Neural progenitor cell (in vitro differentiated cells): Measurements from ENCODE around the gene CD80. TPM values are rescaled to one million over a fixed set of nuclear protein-coding genes. Genes with fewer than 3 reads are reported as not detected.

Experiments
- DNase-seq: peaks from one replicate; pipeline ENCODE4 v3.0.0-alpha.2; 2016; ENCODE audit warnings: low spot score
- H2AFZ ChIP-seq: fragments of 200-600 bp; sonication (generic); replicated peaks from 2 replicates; pipeline ENCODE4 v1.6.1; 2016; ENCODE audit warnings: antibody characterized with exemption
- H3F3A ChIP-seq: fragments of 200-600 bp; sonication (generic); 2 replicates; pipeline ENCODE4 v1.6.1; 2016; ENCODE audit warnings: antibody characterized with exemption, low read depth
- H3K27ac ChIP-seq: fragments of 200-600 bp; sonication (generic); 2 replicates; pipeline ENCODE4 v1.5.1; 2016; ENCODE audit warnings: mild to moderate bottlenecking
- H3K27me3 ChIP-seq: fragments of 200-600 bp; sonication (generic); 2 replicates; pipeline ENCODE4 v1.6.1; 2016; ENCODE audit warnings: mild to moderate bottlenecking, moderate library complexity
- H3K36me3 ChIP-seq: fragments of 200-600 bp; sonication (generic); 2 replicates; pipeline ENCODE4 v1.5.1; 2016
- H3K4me1 ChIP-seq: fragments of 200-600 bp; sonication (generic); 2 replicates; pipeline ENCODE4 v1.6.1; 2016; ENCODE audit warnings: mixed run types
- H3K4me2 ChIP-seq: fragments of 200-600 bp; sonication (generic); 2 replicates; pipeline ENCODE4 v1.6.1; 2016
- H3K4me3 ChIP-seq: fragments of 200-600 bp; sonication (generic); 2 replicates; pipeline ENCODE4 v1.5.1; 2016
- H3K79me2 ChIP-seq: fragments of 200-600 bp; sonication (generic); 2 replicates; pipeline ENCODE4 v1.6.1; 2016; ENCODE audit warnings: low read depth
- H3K9ac ChIP-seq: fragments of 200-600 bp; sonication (generic); 2 replicates; pipeline ENCODE4 v1.6.1; 2016
- H3K9me3 ChIP-seq: fragments of 200-600 bp; sonication (generic); 2 replicates; pipeline ENCODE4 v1.5.1; 2016; ENCODE audit warnings: low read depth
- H4K20me1 ChIP-seq: fragments of 200-600 bp; sonication (generic); 2 replicates; pipeline ENCODE4 v1.6.1; 2016; ENCODE audit warnings: low read depth
- H3K27ac Mint-ChIP-seq: 3 replicates; pipeline ENCODE4 v1.8.0; 2021; ENCODE audit warnings: mixed read lengths
- H3K27me3 Mint-ChIP-seq: 2 replicates; pipeline ENCODE4 v1.8.0; 2022; ENCODE audit warnings: low read depth, mild to moderate bottlenecking, inconsistent platforms, moderate library complexity, mixed read lengths; ENCODE audit not compliant: insufficient read depth
- H3K36me3 Mint-ChIP-seq: 3 replicates; pipeline ENCODE4 v1.8.0; 2021; ENCODE audit warnings: mixed read lengths
- H3K4me1 Mint-ChIP-seq: 3 replicates; pipeline ENCODE4 v1.8.0; 2021; ENCODE audit warnings: mixed read lengths
- H3K4me3 Mint-ChIP-seq: 3 replicates; pipeline ENCODE4 v1.8.0; 2021; ENCODE audit warnings: mild to moderate bottlenecking, moderate library complexity, mixed read lengths
- H3K9me3 Mint-ChIP-seq: 3 replicates; pipeline ENCODE4 v1.8.0; 2020; ENCODE audit warnings: mixed read lengths
- EZH2 ChIP-seq: fragments of 200-600 bp; sonication (generic); IDR thresholded peaks from 2 replicates; pipeline ENCODE4 v1.6.1; 2017; ENCODE audit warnings: antibody characterized with exemption, mild to moderate bottlenecking, moderate library complexity
- EZH2phosphoT487 ChIP-seq: fragments of 200-600 bp; sonication (generic); IDR thresholded peaks from 2 replicates; pipeline ENCODE4 v1.6.1; 2017; ENCODE audit warnings: antibody characterized with exemption
- total RNA-seq: library from RNA; depleted of rRNA; stranded (reverse); fragments of >200 nt; gene quantifications from 2 replicates; pipeline ENCODE4 v1.2.3, GENCODE V29; 2015; ENCODE audit warnings: low replicate concordance
- TF ChIP-seq, protein P1 (sequence below): fragments of 200-600 bp; sonication (generic); IDR thresholded peaks from 2 replicates; pipeline ENCODE4 v1.5.1; 2017; ENCODE audit warnings: antibody characterized with exemption, mild to moderate bottlenecking

The CD80 gene, protein sequence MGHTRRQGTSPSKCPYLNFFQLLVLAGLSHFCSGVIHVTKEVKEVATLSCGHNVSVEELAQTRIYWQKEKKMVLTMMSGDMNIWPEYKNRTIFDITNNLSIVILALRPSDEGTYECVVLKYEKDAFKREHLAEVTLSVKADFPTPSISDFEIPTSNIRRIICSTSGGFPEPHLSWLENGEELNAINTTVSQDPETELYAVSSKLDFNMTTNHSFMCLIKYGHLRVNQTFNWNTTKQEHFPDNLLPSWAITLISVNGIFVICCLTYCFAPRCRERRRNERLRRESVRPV
- 0.30 TPM in 1 of 2 replicates, not detected in the other for total RNA-seq

DNA sequence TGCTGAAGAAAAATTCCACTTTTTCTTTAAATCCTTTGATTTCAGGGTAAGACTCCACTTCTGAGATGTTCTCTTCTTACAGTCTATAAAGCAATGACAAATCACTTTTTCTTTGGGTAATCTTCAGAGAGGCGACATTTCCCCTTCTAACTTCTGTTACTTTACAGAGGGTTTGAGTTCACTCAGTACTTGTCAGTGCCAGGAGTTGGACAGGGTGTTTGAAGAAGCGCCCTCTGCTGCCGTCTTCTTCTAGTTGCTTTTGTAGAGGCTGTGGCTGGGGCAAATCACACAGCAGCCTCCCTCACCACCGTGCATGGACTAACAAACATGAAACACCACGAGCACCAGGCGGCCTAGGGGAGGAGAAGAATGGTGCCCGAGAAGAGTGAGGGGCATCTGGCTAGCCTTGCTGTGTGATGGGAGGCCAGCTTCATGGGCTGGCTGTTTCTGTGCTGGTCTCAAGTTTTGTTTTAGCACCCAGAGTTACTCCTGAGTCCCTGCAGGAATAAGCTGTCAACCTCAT lies at the start of gene CD80:
Gene CD80, minus strand, starts transcription at position 174 of the 523 bp plus-strand sequence. CDS start 1,886 bp downstream, outside the sequence.
- Mint-ChIP-seq H3K27ac (no peak within 1 kb of the TSS), H3K36me3 (no peaks in the 10 kb centered on the region), H3K9me3 (no peaks in the 10 kb centered on the region), H3K27me3 (peaks cover 6% of the 10 kb centered on the region), H3K4me1 (peaks cover 3% of the 10 kb centered on the region), H3K4me3 (no peak within 1 kb of the TSS)
- Histone ChIP-seq H3F3A (no peaks in the 10 kb centered on the region), H3K9me3 (no peaks in the 10 kb centered on the region), H3K9ac (no peak within 1 kb of the TSS), H4K20me1 (no peaks in the 10 kb centered on the region), H3K4me3 (no peak within 1 kb of the TSS), H3K27me3 (no peaks in the 10 kb centered on the region), H3K27ac (no peak within 1 kb of the TSS), H3K4me1 (no peaks in the 10 kb centered on the region), H3K79me2 (no peaks in the 10 kb centered on the region), H2AFZ (peak within 1 kb of the TSS; percentile 98), H3K4me2 (no peak within 1 kb of the TSS), H3K36me3 (no peaks in the 10 kb centered on the region)
- DNase-seq, result peak; percentile 57
- TF ChIP-seq EZH2 (no peak), EZH2phosphoT487 (no peak)
- TF ChIP-seq, protein P1, sequence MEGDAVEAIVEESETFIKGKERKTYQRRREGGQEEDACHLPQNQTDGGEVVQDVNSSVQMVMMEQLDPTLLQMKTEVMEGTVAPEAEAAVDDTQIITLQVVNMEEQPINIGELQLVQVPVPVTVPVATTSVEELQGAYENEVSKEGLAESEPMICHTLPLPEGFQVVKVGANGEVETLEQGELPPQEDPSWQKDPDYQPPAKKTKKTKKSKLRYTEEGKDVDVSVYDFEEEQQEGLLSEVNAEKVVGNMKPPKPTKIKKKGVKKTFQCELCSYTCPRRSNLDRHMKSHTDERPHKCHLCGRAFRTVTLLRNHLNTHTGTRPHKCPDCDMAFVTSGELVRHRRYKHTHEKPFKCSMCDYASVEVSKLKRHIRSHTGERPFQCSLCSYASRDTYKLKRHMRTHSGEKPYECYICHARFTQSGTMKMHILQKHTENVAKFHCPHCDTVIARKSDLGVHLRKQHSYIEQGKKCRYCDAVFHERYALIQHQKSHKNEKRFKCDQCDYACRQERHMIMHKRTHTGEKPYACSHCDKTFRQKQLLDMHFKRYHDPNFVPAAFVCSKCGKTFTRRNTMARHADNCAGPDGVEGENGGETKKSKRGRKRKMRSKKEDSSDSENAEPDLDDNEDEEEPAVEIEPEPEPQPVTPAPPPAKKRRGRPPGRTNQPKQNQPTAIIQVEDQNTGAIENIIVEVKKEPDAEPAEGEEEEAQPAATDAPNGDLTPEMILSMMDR, result peak; percentile 47

DNA sequence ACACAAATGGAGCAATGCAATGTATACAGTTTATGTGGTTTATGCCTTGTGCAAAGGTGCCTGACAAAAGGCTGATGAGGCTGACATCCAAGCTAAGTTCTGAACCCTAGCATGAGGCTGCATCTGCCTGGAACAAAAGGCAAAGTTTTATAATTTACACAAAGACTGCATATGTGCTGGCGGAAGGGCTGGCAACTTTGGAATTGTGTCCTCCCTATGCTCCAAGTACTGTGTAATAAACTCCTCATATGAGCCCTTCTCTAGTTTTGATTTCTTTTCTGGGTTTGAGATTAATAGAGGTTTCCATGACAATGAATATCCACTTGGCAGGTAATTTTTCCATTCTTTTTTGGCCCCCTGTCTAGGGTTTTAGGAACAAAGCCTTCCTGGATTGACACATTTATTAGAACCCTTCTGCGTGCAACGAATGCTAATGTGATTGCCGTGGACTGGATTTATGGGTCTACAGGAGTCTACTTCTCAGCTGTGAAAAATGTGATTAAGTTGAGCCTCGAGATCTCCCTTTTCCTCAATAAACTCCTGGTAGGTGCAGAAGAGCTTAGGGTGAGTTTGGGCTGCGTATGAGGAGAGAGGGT lies 49.1 kb upstream of the CD80 start:
- H3K4me2 ChIP-seq, result no peak overlapping the region
- H2AFZ ChIP-seq, result no peak overlapping the region
- Mint-ChIP-seq H3K27ac (no peak overlapping the region), H3K27me3 (peaks cover 2% of the 10 kb centered on the region), H3K4me1 (peaks cover 14% of the 10 kb centered on the region), H3K9me3 (peaks cover 4% of the 10 kb centered on the region), H3K36me3 (no peaks in the 10 kb centered on the region), H3K4me3 (no peak overlapping the region)
- DNase-seq, result no peak
- no peaks in the 10 kb centered on the region for H3F3A ChIP-seq
- H3K4me3 ChIP-seq, result no peak overlapping the region
- no peaks in the 10 kb centered on the region for H3K79me2 ChIP-seq
- H3K9me3 ChIP-seq, result no peaks in the 10 kb centered on the region
- H3K36me3 ChIP-seq, result no peaks in the 10 kb centered on the region
- no peak for TF ChIP-seq EZH2phosphoT487
- TF ChIP-seq EZH2, result no peak
- TF ChIP-seq, protein P1, result no peak
- H4K20me1 ChIP-seq, result no peaks in the 10 kb centered on the region
- H3K27ac ChIP-seq, result no peak overlapping the region
- no peaks in the 10 kb centered on the region for H3K4me1 ChIP-seq
- H3K9ac ChIP-seq, result no peak overlapping the region
- H3K27me3 ChIP-seq, result no peaks in the 10 kb centered on the region

DNA sequence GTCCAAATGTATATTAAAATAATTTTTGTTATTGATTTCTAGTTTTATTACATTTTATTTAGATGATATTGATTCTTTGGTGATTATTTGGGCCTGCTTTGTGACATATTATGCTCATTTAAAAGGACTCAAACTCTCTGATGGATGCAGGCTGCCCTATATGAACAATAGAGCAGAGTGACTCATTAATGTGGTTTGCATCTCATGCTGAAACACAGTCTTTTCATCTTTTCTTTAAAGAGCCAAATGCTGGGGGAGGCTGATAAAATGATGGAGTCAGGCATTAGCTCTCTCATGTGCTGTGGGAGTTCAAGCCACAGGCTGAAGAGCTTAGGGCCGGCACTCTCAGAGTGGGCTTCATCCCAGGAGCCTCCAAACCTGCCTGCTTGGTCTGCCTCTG lies 45.5 kb upstream of the CD80 start:
- no peak for DNase-seq
- no peaks in the 10 kb centered on the region for H3F3A ChIP-seq
- H3K9ac ChIP-seq, result no peak overlapping the region
- H3K27ac Mint-ChIP-seq, result no peak overlapping the region
- no peaks in the 10 kb centered on the region for H3K9me3 ChIP-seq
- no peaks in the 10 kb centered on the region for H3K79me2 ChIP-seq
- no peaks in the 10 kb centered on the region for H3K36me3 ChIP-seq
- no peak overlapping the region for H2AFZ ChIP-seq
- no peaks in the 10 kb centered on the region for H3K36me3 Mint-ChIP-seq
- H3K4me1 Mint-ChIP-seq, result peaks cover 14% of the 10 kb centered on the region
- H3K27me3 Mint-ChIP-seq, result peaks cover 5% of the 10 kb centered on the region
- no peak overlapping the region for H3K4me2 ChIP-seq
- H3K4me3 Mint-ChIP-seq, result no peak overlapping the region
- TF ChIP-seq EZH2phosphoT487 (no peak), EZH2 (no peak)
- TF ChIP-seq, protein P1, result no peak
- H3K4me1 ChIP-seq, result peaks cover 4% of the 10 kb centered on the region
- H3K27ac ChIP-seq, result no peak overlapping the region
- no peaks in the 10 kb centered on the region for H4K20me1 ChIP-seq
- no peak overlapping the region for H3K4me3 ChIP-seq
- H3K9me3 Mint-ChIP-seq, result no peaks in the 10 kb centered on the region
- no peaks in the 10 kb centered on the region for H3K27me3 ChIP-seq
